ENCODE results near the gene ZNF136. TPM values are rescaled to one million over a fixed set of nuclear protein-coding genes. Genes with fewer than 3 reads are reported as not detected.

The ZNF136 gene
- total RNA-seq, 2 donors from 2014 or later, result 12.7 to 27.7 TPM

- TF ChIP-seq CTCF (IDR thresholded peaks at IDR 0.05), result no peak
- ATAC-seq (ENCODE audit: insufficient number of reproducible peaks, low FRiP score, low read depth), result no peak
- Histone ChIP-seq H3K27me3 (replicated peaks; ENCODE audit: insufficient read depth) (no peaks in the 10 kb centered on the region), H3K36me3 (peaks cover 14% of the 10 kb centered on the region), H3K4me3 (no peak overlapping the region), H3K9me3 (no peaks in the 10 kb centered on the region), H3K27ac (no peak overlapping the region), H3K4me1 (ENCODE audit: control insufficient read depth in 1 of 2, low read depth in 2 of 2) (peaks cover 7 to 18% of the 10 kb centered on the region in 2 donors)
- DNase-seq (ENCODE audit: low spot score), result no peak
Measured at GRCh38 chr19:12141405-12141736, 21.5 kb upstream of the ZNF136 start.

- Histone ChIP-seq H3K4me3 (no peak overlapping the region), H3K9me3 (no peaks in the 10 kb centered on the region), H3K4me1 (ENCODE audit: control insufficient read depth in 1 of 2, low read depth in 2 of 2) (peaks cover 0 to 6% of the 10 kb centered on the region in 2 donors), H3K27me3 (replicated peaks; ENCODE audit: insufficient read depth) (no peaks in the 10 kb centered on the region), H3K36me3 (peaks cover 25% of the 10 kb centered on the region), H3K27ac (no peak overlapping the region)
- DNase-seq (ENCODE audit: low spot score), result no peak
- no peak for ATAC-seq (ENCODE audit: insufficient number of reproducible peaks, low FRiP score, low read depth)
- TF ChIP-seq CTCF (IDR thresholded peaks at IDR 0.05), result no peak
Measured at GRCh38 chr19:12145348-12145747, 17.5 kb upstream of the ZNF136 start.

- Histone ChIP-seq H3K27ac (peak overlapping the region; percentile 48 to 73), H3K4me1 (ENCODE audit: control insufficient read depth in 1 of 2, low read depth in 2 of 2) (peaks cover 3 to 10% of the 10 kb centered on the region in 2 donors), H3K4me3 (peak overlapping the region; percentile 90), H3K27me3 (replicated peaks; ENCODE audit: insufficient read depth) (no peaks in the 10 kb centered on the region), H3K9me3 (no peaks in the 10 kb centered on the region), H3K36me3 (peaks cover 5% of the 10 kb centered on the region)
- no peak for TF ChIP-seq CTCF (IDR thresholded peaks at IDR 0.05)
- DNase-seq (ENCODE audit: low spot score) (no peak), ATAC-seq (ENCODE audit: insufficient number of reproducible peaks, low FRiP score, low read depth) (no peak)
Measured at GRCh38 chr19:12155324-12155860, 7.5 kb upstream of the ZNF136 start.

- no peaks in the 10 kb centered on the region for H3K27me3 ChIP-seq (replicated peaks; ENCODE audit: insufficient read depth)
- no peaks in the 10 kb centered on the region for H3K9me3 ChIP-seq
- peak within 1 kb of the TSS; percentile 90 for H3K4me3 ChIP-seq
- peak; percentile 73 for ATAC-seq (ENCODE audit: insufficient number of reproducible peaks, low FRiP score, low read depth)
- no peak for TF ChIP-seq CTCF (IDR thresholded peaks at IDR 0.05)
- DNase-seq (ENCODE audit: low spot score), result peak; percentile 46
- H3K27ac ChIP-seq, result peak within 1 kb of the TSS; percentile 48 to 73
- H3K4me1 ChIP-seq (ENCODE audit: control insufficient read depth in 1 of 2, low read depth in 2 of 2), result peaks cover 3 to 10% of the 10 kb centered on the region in 2 donors
- H3K36me3 ChIP-seq, result no peaks in the 10 kb centered on the region
Measured at GRCh38 chr19:12156223-12157058, 6.5 kb upstream of the ZNF136 start, which contains the start of gene ZNF625. Gene ZNF625, minus strand, starts transcription at chr19:12156734. Its CDS starts 176 bp downstream, at chr19:12156558.

- Histone ChIP-seq H3K27ac (no peak overlapping the region), H3K4me3 (no peak overlapping the region), H3K9me3 (no peaks in the 10 kb centered on the region), H3K36me3 (no peaks in the 10 kb centered on the region), H3K27me3 (replicated peaks; ENCODE audit: insufficient read depth) (no peaks in the 10 kb centered on the region), H3K4me1 (ENCODE audit: control insufficient read depth in 1 of 2, low read depth in 2 of 2) (peaks cover 13 to 23% of the 10 kb centered on the region in 2 donors)
- no peak for TF ChIP-seq CTCF (IDR thresholded peaks at IDR 0.05)
- DNase-seq (ENCODE audit: low spot score) (no peak), ATAC-seq (ENCODE audit: insufficient number of reproducible peaks, low FRiP score, low read depth) (no peak)
Measured at GRCh38 chr19:12159773-12160414, 3.0 kb upstream of the ZNF136 start.
